Glomerular visceral epithelial cell (primary cell): Measurements from ENCODE around the gene CPEB4.

Experiments
- DNase-seq: peaks from one replicate; pipeline ENCODE4 v3.0.0-alpha.2; 2016; ENCODE audit errors: extremely low spot score

CPEB4 gene

DNA sequence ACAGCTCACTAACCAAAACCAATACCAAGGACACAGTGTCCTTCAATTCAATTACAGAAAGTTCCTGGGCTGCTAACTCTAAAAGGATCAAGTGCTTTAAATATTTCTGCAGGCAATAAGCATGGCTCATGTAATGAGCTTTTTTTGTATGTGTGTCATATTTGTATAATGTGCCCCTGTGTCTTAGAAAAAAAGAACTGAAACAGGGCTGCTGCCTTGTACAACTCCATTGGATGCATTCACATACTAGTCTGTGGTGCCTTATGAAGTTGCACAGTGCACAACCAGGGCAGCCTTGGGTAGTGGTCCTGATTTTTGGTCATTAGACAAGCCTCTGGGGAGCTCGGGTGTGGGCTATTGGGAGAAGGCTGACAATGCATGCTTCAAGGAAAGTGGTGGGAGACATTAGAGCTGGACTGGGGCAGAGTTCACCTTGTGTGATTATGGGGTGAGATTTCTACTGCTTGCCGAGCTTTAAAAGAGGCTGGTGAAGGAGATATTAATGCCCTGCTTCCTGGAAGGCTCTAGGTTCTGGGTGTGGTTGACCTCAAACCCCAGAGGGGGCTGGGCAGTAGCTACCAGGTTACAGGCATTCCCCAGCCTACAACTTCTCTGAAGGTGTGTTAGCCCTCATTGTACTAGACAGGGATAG is 3.6 kb upstream of the CPEB4 start:
- DNase-seq = no peak

DNA sequence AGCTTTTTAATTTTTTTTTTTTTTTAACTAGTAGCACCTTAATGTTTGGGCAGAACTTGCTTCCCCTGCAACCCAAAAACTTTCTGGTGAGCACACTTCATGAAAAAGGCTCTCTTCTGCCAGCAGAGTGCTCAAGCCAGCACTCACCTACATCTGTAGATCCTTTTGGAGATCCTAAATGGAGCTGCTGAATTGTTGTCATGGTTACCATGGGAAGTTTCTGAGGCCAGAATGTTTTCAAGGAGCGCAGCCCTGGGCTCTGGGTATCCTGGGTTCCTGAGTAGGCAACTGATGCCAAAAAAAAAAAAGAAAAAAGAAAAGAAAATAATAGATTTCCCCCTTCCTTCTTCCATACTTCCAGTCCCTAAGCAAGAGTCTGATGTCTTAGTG is 3.1 kb upstream of the CPEB4 start:
- DNase-seq = no peak

- DNase-seq = no peak
These were observed 2.6 kb upstream of the CPEB4 start for GRCh38 chr5:173885475-173886010.

DNA sequence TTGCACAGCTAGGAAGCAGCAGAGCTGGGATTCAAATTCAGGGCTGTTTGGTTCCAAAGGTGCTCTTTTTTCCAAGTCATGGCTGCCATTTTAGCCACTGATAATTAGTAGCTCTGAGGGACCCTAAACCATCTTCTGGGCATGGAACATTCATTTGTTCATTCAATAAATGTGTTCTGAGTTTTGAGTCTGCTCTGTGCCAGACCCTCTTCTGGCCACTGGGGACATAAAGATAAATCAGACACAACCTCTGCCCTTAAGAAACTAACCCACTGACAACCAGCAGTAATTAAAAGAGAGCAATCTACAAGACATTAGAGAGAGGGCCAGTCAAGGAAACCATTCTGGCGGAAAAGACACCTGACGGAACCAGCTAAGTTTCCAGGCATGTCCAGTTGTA is 2.0 kb upstream of the CPEB4 start:
- DNase-seq = no peak

DNA sequence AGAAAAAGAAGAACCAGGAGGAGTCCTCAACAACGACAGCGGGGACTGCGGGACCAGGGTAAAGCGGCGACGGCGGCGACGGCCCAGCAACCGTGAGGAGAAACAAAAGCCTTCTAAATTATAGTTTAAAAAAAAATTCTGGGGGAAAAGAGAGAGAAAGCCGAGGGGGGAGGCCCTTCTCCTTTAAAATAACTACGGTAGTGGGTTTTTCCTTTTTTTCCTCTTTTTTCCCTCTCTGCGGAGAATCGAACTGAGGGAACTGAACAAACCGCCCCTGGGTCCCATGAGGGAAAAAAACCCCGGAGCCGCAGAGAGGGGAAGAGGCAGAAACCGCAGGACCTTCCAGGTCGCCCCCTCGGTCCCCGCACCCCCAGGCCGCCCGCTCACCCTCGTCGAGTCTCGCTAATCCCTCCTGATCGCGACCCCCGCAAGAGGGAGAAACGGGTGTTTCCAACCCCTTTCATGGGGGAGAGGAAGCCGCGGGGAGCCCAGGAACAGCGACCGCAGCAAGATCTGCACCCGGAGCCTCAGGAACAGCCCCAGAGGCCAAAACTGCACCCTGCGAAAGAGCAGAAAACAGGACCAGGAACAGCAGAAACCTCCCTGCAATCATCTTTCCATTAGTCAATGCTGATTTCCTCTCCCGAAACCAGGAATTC is 453 bp downstream of the CPEB4 start:
- DNase-seq = no peak

GRCh38 chr5:173890195-173890991 is 2.2 kb downstream of the CPEB4 start:
- DNase-seq = peak; percentile 42

DNA sequence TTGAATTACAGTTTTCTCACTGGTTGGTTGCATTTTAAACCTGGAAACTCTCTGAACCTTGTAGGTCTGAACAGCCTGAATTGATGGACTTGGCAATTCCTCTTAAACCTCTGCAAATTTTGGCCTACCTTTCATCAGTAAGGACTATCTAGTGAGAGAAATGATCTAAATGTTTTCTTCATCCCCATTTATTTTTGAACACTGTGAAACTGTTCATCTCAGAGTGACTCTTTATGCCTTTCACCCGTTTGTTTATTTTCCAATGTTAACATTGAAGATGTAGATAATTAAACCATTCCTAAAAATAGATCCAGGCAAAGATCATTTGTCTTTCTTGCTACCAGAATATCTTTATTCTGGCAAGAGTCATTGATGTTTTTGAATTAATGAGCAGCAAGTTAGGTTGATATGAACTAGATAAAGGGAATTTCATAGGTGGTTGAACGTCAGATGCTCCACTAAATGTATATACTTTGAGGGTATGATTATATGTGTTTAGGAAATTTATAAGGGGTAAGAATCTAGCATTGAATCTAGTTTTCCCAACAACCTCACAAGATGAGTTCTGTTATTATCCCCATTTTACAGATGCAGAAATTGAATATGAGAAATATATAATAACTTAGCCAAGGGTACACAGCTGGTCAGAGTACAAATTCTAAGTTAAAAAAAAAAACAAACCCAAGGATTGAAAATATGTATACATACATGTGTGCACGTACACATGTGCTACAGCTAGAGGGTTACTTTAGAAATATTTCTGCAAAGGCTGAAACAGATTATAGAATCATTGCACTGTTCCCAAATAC is 3.4 kb downstream of the CPEB4 start:
- no peak for DNase-seq

GRCh38 chr5:173893192-173893561 is 5.0 kb downstream of the CPEB4 start:
- no peak for DNase-seq

GRCh38 chr5:173895401-173896165 is 7.4 kb downstream of the CPEB4 start:
- DNase-seq = no peak

DNA sequence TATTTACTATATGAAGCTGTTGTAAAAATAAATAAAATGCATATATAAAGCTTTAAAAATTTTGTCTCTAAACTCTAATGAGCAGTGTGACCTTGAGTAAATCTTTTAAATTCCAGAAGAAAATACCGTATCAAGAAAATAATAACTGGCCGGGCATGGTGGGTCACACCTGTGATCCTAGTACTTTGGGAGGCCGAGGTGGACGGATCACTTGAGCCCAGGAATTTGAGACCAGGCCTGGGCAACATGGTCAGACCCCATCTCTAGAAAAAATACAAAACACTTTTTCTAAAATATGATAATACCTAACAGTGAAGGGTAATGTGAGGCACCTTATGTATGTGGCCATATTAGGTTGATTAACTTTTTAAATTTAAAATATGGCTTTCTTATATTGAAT is 8.5 kb downstream of the CPEB4 start:
- no peak for DNase-seq

DNA sequence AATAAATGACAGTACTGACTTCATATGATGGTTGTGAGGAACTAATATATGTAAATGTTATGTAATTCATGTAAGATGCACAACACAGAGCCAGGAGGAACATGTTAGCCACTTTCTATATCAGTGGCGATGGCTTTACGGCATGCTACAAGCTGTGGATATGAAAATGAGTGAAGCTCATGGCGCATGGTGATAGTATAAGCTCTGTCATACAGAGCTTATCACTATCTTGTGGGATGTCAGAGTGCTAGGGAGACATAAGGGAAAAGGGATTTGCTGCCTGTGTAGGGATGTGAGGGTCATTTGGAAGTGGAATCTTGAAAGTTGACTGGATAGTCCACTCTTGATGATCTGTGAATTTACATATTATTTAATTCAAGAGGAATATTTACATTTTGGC is 13.6 kb downstream of the CPEB4 start:
- no peak for DNase-seq

DNA sequence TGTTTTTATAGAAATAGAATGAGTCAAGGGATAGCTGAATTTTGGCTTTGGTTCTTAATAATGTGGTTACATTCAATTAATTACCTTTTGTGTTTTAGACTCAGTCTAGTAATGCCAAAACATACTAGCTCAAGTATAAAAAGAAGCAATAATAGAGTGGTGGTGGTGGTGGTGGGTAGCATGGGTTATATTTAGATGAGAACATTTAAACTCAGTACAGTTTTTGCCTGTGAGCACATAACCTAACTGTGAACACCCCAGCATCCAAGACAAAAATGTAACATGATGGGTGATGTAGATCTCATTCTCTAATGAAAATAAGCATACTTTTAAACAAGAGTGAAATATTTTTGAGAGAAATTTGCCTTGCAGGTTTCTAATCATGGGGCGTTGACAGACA is 14.2 kb downstream of the CPEB4 start:
- DNase-seq = no peak

- DNase-seq = no peak
These were observed 14.6 kb downstream of the CPEB4 start for GRCh38 chr5:173902743-173903142.

DNA sequence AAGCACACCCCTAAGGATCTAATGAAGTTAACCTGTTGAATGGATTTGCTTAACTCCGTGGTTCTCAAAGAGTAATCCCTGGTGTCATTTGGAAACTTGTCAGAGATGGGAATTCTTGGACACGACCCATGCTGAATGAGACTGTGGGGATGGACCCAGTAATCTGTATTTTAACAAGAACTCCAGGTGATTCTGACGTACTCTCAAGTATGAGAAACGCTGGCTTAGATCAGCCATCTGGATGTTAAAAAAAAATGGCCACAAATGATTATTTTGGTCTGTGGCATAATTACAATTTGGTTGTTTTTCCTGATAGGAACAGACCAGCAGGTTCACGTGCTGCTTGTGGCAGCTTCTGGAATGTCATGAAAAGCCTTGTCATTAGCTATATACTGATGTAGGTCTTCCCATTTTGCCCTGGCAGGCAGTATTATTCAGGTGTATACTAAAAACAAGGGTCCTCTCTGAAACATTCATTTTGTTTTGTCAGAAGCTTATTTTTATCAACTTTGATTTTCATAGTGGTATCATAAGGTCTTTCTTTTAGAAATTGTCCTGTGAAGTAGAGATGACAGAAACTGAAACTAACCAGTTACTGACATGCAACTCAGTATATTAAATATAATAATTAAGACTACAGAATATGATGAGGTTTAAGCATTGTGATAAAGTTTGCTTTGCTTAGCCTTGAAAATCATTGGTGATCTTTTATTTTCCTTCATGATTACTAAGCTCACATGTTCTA is 15.4 kb downstream of the CPEB4 start:
- DNase-seq = no peak

DNA sequence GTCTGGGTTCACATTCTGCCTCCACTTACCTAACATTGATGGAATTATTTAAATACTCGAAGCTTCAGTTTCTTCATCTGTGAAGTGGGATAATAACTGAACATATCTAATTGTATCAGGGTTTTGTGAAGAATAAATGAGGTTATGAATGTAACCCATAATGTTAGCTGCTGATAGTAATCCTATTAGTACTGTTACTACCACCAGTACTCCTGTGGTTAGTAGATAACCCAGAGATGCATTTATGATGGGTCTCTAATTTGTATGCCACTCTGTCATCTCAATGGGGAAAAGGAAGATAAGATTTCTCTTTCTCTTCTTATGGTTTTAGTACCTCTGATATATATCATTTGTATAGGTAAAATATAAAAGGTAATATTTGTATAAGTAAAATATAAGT is 16.0 kb downstream of the CPEB4 start:
- no peak for DNase-seq

- no peak for DNase-seq
These were observed 19.1 kb downstream of the CPEB4 start for GRCh38 chr5:173907284-173907683.

DNA sequence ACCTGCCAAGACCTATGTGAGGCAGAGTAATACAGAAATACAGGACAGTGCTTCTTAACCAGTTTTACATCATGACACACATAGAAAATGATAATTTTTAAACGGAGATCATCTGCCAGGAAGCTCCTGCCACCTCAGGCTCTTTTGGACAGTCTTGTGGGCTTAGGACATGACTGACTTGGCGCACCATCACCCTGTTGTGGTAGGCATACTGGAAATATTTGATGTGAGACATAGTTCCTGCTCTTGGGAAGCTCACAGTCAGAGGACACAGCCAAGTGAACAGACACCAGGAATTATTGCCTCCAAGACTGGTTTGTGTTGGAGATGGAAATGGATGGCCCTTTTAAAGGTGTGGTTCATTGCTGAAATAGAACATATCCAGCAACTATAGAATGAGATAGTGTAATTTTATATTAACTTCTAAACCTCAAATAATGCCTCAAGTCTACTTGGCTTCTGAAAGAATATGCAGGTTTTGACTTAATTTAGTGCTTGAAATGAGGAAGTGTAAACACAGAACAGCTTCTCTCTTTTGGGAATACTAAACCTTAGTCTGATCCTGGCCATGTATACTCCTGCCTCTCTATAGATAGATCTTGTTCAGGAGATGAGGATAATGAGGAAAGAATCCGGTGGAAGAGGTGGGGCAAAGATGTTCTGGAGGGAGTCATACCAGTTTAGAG is 19.7 kb downstream of the CPEB4 start:
- DNase-seq = peak; percentile 78

GRCh38 chr5:173909199-173909598 is 21.1 kb downstream of the CPEB4 start:
- no peak for DNase-seq

GRCh38 chr5:173910215-173910614 is 22.1 kb downstream of the CPEB4 start:
- no peak for DNase-seq

GRCh38 chr5:173911623-173912022 is 23.5 kb downstream of the CPEB4 start:
- DNase-seq = no peak
